ENCODE measurements around the gene MEGF11.

- TF ChIP-seq CTCF (IDR thresholded peaks at IDR 0.05; ENCODE audit: low read depth, low read length) (no peak), EZH2phosphoT487 (IDR thresholded peaks at IDR 0.05; ENCODE audit: low read depth) (no peak)
These were observed 143.7 kb downstream of the MEGF11 start for GRCh38 chr15:66109826-66110225.

Data from OCI-LY3 (cell line).